ENCODE data around the gene CDKAL1.

- TF ChIP-seq CTCF (IDR thresholded peaks at IDR 0.05): no peak
- TF ChIP-seq POLR2A (IDR thresholded peaks at IDR 0.05): no peak
These were observed 181.0 kb downstream of the CDKAL1 start for GRCh38 chr6:20715135-20715806.

Measured in prostate gland (tissue), 2 donors.